Measurements from ENCODE around the gene FBXL12. TPM values are rescaled to one million over a fixed set of nuclear protein-coding genes. Genes with fewer than 3 reads are reported as not detected.
A peak's percentile ranks its signal among the peaks of the same experiment; 100 is the strongest.
"Not testable (repeated sequence)": the region's sequence is repeated elsewhere in the genome, so short reads cannot be mapped to it uniquely, and the experiment has no call there.

Gene FBXL12
- total and polyA plus RNA-seq, 2 donors = 16.1 to 37.5 TPM

GRCh38 chr19:9827289-9828238 is 8.7 kb upstream of the FBXL12 start, which contains the start of gene UBL5:
Gene UBL5, plus strand, starts transcription at chr19:9827918. Its CDS starts 420 bp downstream, at chr19:9828338.
- H3K4me1 ChIP-seq (ENCODE audit: insufficient read depth) = peaks cover 3% of the 10 kb centered on the region
- peak within 1 kb of the TSS; percentile 78 for H3K27ac ChIP-seq (ENCODE audit: low read depth)
- under 1% methylated on average over 62 of the region's 62 CpGs for WGBS
- peak; percentile 80 for DNase-seq (ENCODE audit: extremely low spot score)
- no peaks in the 10 kb centered on the region for H3K36me3 ChIP-seq (ENCODE audit: insufficient read depth)
- peak within 1 kb of the TSS; percentile 90 for H3K4me3 ChIP-seq (ENCODE audit: low read depth, low read length)

- no peaks in the 10 kb centered on the region for H3K36me3 ChIP-seq (ENCODE audit: insufficient read depth)
- H3K4me1 ChIP-seq (ENCODE audit: insufficient read depth) = peaks cover 3% of the 10 kb centered on the region
- no peak overlapping the region for H3K4me3 ChIP-seq (ENCODE audit: low read depth, low read length)
- DNase-seq (ENCODE audit: extremely low spot score) = no peak
- no peak overlapping the region for H3K27ac ChIP-seq (ENCODE audit: low read depth)
- WGBS = 85% methylated on average over 5 of the region's 5 CpGs
Observed at GRCh38 chr19:9823816-9824215, 4.9 kb upstream of the FBXL12 start.

- not testable (repeated sequence) for H3K36me3 ChIP-seq (ENCODE audit: insufficient read depth); H3K4me1 ChIP-seq (ENCODE audit: insufficient read depth); H3K4me3 ChIP-seq (ENCODE audit: low read depth, low read length); DNase-seq (ENCODE audit: extremely low spot score)
- WGBS = 93% methylated on average over 8 of the region's 8 CpGs
- H3K27ac ChIP-seq (ENCODE audit: low read depth) = peak overlapping the region; percentile 72
Observed at GRCh38 chr19:9820034-9820433, 1.2 kb upstream of the FBXL12 start.

GRCh38 chr19:9819596-9819909 is 674 bp upstream of the FBXL12 start:
- H3K4me1 ChIP-seq (ENCODE audit: insufficient read depth) = no peaks in the 10 kb centered on the region
- no peak overlapping the region for H3K4me3 ChIP-seq (ENCODE audit: low read depth, low read length)
- H3K27ac ChIP-seq (ENCODE audit: low read depth) = peak overlapping the region; percentile 72
- H3K36me3 ChIP-seq (ENCODE audit: insufficient read depth) = no peaks in the 10 kb centered on the region
- DNase-seq (ENCODE audit: extremely low spot score) = no peak
- WGBS = under 1% methylated on average over 21 of the region's 21 CpGs

- peak overlapping the region; percentile 94 for H3K27ac ChIP-seq (ENCODE audit: low read depth)
- H3K36me3 ChIP-seq (ENCODE audit: insufficient read depth) = no peaks in the 10 kb centered on the region
- H3K4me1 ChIP-seq (ENCODE audit: insufficient read depth) = no peaks in the 10 kb centered on the region
- WGBS = 3% methylated on average over 39 of the region's 39 CpGs
- H3K4me3 ChIP-seq (ENCODE audit: low read depth, low read length) = peak overlapping the region; percentile 76
- DNase-seq (ENCODE audit: extremely low spot score) = no peak
Observed at GRCh38 chr19:9818175-9818733, 625 bp downstream of the FBXL12 start.

- 96% methylated on average over 21 of the region's 21 CpGs for WGBS
- Histone ChIP-seq H3K4me1 (ENCODE audit: insufficient read depth) (no peaks in the 10 kb centered on the region), H3K36me3 (ENCODE audit: insufficient read depth) (peaks cover 4% of the 10 kb centered on the region), H3K27ac (ENCODE audit: low read depth) (no peak overlapping the region), H3K4me3 (ENCODE audit: low read depth, low read length) (no peak overlapping the region)
- DNase-seq (ENCODE audit: extremely low spot score) = no peak
Observed at GRCh38 chr19:9811139-9811538, 7.7 kb downstream of the FBXL12 start.

- Histone ChIP-seq H3K27ac (ENCODE audit: low read depth) (no peak overlapping the region), H3K36me3 (ENCODE audit: insufficient read depth) (peaks cover 4% of the 10 kb centered on the region), H3K4me3 (ENCODE audit: low read depth, low read length) (no peak overlapping the region), H3K4me1 (ENCODE audit: insufficient read depth) (no peaks in the 10 kb centered on the region)
- DNase-seq (ENCODE audit: extremely low spot score) = no peak
- WGBS = 92% methylated on average over 11 of the region's 11 CpGs
Observed at GRCh38 chr19:9808855-9809824, 9.7 kb downstream of the FBXL12 start.

- Histone ChIP-seq H3K27ac (ENCODE audit: low read depth) (no peak overlapping the region), H3K36me3 (ENCODE audit: insufficient read depth) (peaks cover 4% of the 10 kb centered on the region), H3K4me1 (ENCODE audit: insufficient read depth) (no peaks in the 10 kb centered on the region), H3K4me3 (ENCODE audit: low read depth, low read length) (no peak overlapping the region)
- no peak for DNase-seq (ENCODE audit: extremely low spot score)
- 89% methylated on average over 3 of the region's 3 CpGs for WGBS
Observed at GRCh38 chr19:9806803-9807202, 12.1 kb downstream of the FBXL12 start.

GRCh38 chr19:9801976-9802375 is 16.9 kb downstream of the FBXL12 start:
- no peak for DNase-seq (ENCODE audit: extremely low spot score)
- Histone ChIP-seq H3K27ac (ENCODE audit: low read depth) (no peak overlapping the region), H3K36me3 (ENCODE audit: insufficient read depth) (no peaks in the 10 kb centered on the region), H3K4me1 (ENCODE audit: insufficient read depth) (no peaks in the 10 kb centered on the region), H3K4me3 (ENCODE audit: low read depth, low read length) (no peak overlapping the region)
- WGBS = 91% methylated on average over 10 of the region's 10 CpGs

GRCh38 chr19:9799162-9799561 is 19.7 kb downstream of the FBXL12 start:
- DNase-seq (ENCODE audit: extremely low spot score) = no peak
- H3K4me3 ChIP-seq (ENCODE audit: low read depth, low read length) = no peak overlapping the region
- H3K36me3 ChIP-seq (ENCODE audit: insufficient read depth) = no peaks in the 10 kb centered on the region

GRCh38 chr19:9797871-9798270 is 21.0 kb downstream of the FBXL12 start:
- no peaks in the 10 kb centered on the region for H3K4me1 ChIP-seq (ENCODE audit: insufficient read depth)
- 63% methylated on average over 5 of the region's 5 CpGs for WGBS

More at GRCh38 chr19:9799162-9799561, 19.7 kb downstream of the FBXL12 start:
- no peak overlapping the region for H3K27ac ChIP-seq (ENCODE audit: low read depth)
- H3K4me1 ChIP-seq (ENCODE audit: insufficient read depth) = no peaks in the 10 kb centered on the region

GRCh38 chr19:9796113-9796773 is 22.6 kb downstream of the FBXL12 start:
- Histone ChIP-seq H3K4me1 (ENCODE audit: insufficient read depth) (no peaks in the 10 kb centered on the region), H3K36me3 (ENCODE audit: insufficient read depth) (no peaks in the 10 kb centered on the region), H3K27ac (ENCODE audit: low read depth) (peak overlapping the region; percentile 64), H3K4me3 (ENCODE audit: low read depth, low read length) (no peak overlapping the region)
- peak; percentile 85 for DNase-seq (ENCODE audit: extremely low spot score)
- WGBS = 48% methylated on average over 6 of the region's 6 CpGs

More at GRCh38 chr19:9797871-9798270, 21.0 kb downstream of the FBXL12 start:
- H3K36me3 ChIP-seq (ENCODE audit: insufficient read depth) = no peaks in the 10 kb centered on the region
- no peak for DNase-seq (ENCODE audit: extremely low spot score)
- no peak overlapping the region for H3K4me3 ChIP-seq (ENCODE audit: low read depth, low read length)
- no peak overlapping the region for H3K27ac ChIP-seq (ENCODE audit: low read depth)

GRCh38 chr19:9793071-9793591 is 25.7 kb downstream of the FBXL12 start:
- Histone ChIP-seq H3K27ac (ENCODE audit: low read depth) (peak overlapping the region; percentile 91), H3K4me3 (ENCODE audit: low read depth, low read length) (peak overlapping the region; percentile 41), H3K4me1 (ENCODE audit: insufficient read depth) (no peaks in the 10 kb centered on the region), H3K36me3 (ENCODE audit: insufficient read depth) (no peaks in the 10 kb centered on the region)
- no peak for DNase-seq (ENCODE audit: extremely low spot score)
- 15% methylated on average over 36 of the region's 36 CpGs for WGBS
